GM12892 (cell line): Measurements from ENCODE around the gene TAS1R2. TPM values are rescaled to one million over a fixed set of nuclear protein-coding genes. Genes with fewer than 3 reads are reported as not detected.

ENCODE experiments used
- DNase-seq: peaks from one replicate; pipeline ENCODE4 v3.0.0; 2011; ENCODE audit not compliant: insufficient read length
- FAIRE-seq: peaks from 2 replicates; lab custom pipeline; 2011; peaks lifted over from hg19 to GRCh38; lab: Jason Lieb, UNC
- POLR2A ChIP-seq: IDR thresholded peaks from 2 replicates; pipeline ENCODE4 v1.6.1; 2011; ENCODE audit warnings: low read depth, low read length, control low read depth
- POLR2AphosphoS5 ChIP-seq: IDR thresholded peaks from 2 replicates; pipeline ENCODE4 v1.6.1; 2011; ENCODE audit warnings: low read depth, low read length, control low read depth
- TAF1 ChIP-seq: IDR thresholded peaks from 2 replicates; pipeline ENCODE4 v1.6.1; 2011; ENCODE audit warnings: low read depth, mild to moderate bottlenecking, control low read depth, low read length, borderline replicate concordance
- polyA plus RNA-seq: library from polyadenylated mRNA; unstranded; fragments of >200 nt; gene quantifications from one replicate; pipeline ENCODE4 v1.2.1, GENCODE V29; 2012; ENCODE audit warnings: missing spikeins, inconsistent platforms; ENCODE audit not compliant: missing spikeins

The TAS1R2 gene
- polyA plus RNA-seq = not detected

DNA sequence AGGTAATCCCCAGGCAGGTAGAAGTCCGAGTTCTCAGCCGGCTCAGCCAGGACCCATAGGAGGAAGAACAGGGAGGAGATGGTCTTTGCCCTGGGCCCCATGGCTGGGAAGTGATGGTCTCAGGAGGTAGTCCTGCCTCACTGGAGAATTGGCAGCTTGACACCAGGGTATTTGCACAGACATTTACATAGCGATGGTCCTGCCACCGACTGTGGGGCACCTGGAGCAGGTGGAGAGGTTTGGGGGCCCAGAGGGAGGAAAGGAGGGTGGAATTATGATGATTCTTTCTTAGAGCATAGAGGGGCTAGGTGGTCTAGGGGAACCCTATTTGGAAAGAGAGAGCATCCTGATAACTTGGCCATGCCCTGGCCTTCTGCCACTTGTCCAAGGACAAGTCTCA lies at the start of gene TAS1R2:
Gene TAS1R2, minus strand, starts transcription at position 101 of the 400 bp plus-strand sequence. Its CDS starts 0 bp downstream, at position 101.
- DNase-seq (no peak), FAIRE-seq (no peak)
- TF ChIP-seq POLR2AphosphoS5 (no peak), POLR2A (no peak), TAF1 (no peak)

DNA sequence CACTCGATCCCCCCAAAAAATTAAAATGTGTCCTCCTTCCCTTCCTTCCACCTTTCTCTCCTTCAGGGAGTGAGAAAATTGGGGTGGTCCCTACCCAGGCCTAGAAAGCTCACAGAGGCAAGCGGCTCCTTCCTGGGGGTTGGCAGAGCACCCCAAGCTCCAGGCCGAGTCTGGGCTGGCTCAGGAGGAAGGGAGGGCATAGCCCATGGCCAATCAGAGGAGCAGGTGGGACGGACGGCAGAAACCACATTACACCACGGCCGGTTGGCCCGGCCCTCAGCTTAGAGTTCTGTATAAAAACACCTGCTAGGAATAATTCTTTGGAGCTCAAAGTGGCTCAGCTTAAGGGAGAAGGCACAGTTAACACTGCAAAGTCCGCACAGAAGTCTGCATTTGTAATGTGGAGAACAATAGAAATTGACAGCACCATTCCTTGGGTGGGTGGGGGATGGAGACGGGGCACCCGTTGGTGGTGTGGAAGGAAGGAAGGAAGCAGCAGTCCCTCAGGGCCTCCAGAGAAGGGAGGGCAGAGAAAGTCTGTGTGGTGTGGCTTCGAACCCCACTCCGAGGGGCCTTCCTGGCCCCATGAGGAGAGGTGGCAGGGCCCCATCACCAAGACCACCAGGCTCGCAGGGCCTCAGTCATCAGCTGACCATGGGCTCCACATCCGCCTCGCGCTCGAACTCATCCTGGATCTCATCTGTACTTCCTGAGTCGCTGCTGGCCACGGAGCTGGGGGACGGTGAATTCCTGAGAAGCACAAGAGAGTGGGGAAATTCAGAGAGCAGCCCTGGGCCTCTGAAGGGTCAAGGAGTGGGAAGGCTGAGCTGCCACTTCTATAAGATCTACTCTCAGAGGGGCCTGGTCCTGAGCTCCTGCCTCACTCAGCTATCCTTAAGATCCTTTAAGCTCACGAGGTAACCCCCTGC lies 48.7 kb upstream of the TAS1R2 start:
- DNase-seq (no peak), FAIRE-seq (peak; percentile 40)
- TF ChIP-seq TAF1 (no peak), POLR2A (no peak), POLR2AphosphoS5 (no peak)

DNA sequence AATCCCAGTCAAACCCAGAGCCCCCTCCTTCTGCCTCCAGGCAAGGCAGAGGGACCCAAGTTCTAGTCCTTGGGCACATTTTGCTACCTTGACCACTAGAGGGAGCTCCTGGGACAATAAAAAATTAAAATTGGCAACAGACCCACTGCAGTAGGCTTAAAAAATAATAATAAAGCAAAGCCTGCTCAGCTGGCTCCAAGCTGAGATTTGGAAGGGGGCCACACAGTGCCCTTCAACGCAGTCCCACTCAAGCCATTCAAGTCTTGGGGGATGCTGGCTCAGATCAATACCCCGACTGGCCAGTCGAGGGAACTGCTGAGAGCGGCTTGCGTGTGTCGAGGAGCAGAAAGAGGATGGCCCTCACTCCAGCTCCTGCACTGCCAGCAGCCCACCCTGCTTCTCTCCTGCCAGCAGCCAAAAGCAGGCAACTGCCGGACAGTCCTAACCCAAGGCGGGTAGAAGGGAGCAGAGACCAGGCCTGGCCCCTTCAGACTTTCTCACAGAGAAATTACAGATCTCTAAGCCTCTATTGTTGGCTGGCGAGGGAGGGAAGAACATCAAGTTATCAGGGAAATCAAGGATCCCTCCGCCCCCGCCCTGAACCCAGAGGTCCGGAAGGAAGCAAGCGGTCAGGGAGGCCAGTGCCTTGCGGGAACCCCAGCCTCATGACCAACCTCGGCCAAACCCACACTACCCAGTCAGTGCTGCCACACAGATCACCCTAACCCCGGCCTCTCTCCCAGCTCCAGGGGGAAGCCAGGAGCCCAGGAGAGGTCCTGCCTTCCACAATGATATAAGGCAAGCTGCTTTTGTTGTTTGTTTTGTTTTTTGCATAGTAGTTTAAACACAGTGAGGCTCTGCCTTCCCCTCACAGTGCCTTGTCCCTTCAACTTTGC lies 47.8 kb upstream of the TAS1R2 start:
- TF ChIP-seq POLR2A = no peak
- TF ChIP-seq TAF1 = no peak
- TF ChIP-seq POLR2AphosphoS5 = no peak
- peak; percentile 71 for FAIRE-seq
- DNase-seq = peak; percentile 59

DNA sequence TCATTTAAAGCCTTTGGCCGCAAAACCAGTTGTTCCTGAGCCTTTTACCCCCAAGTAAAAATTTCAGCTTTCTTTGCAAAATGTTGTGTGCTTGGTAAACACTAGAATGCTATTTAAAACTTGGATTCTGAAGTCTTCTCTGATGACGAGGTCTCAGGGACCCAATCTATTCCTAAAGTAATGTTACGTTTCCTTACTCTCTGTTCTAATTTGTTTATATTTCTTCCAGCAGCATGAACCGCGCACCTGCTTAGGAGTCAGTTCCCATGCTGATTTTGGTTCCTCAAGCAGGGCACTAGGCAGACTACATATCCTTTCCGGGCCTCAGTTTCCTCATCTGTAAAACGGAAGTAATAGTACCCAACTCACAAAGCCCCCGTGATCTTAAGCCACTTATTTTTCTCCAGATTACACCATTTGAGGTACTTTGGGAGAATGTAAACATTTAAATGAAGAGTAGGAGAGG lies 43.9 kb upstream of the TAS1R2 start:
- TF ChIP-seq TAF1 (no peak), POLR2AphosphoS5 (no peak), POLR2A (no peak)
- peak; percentile 73 for FAIRE-seq
- DNase-seq = no peak

DNA sequence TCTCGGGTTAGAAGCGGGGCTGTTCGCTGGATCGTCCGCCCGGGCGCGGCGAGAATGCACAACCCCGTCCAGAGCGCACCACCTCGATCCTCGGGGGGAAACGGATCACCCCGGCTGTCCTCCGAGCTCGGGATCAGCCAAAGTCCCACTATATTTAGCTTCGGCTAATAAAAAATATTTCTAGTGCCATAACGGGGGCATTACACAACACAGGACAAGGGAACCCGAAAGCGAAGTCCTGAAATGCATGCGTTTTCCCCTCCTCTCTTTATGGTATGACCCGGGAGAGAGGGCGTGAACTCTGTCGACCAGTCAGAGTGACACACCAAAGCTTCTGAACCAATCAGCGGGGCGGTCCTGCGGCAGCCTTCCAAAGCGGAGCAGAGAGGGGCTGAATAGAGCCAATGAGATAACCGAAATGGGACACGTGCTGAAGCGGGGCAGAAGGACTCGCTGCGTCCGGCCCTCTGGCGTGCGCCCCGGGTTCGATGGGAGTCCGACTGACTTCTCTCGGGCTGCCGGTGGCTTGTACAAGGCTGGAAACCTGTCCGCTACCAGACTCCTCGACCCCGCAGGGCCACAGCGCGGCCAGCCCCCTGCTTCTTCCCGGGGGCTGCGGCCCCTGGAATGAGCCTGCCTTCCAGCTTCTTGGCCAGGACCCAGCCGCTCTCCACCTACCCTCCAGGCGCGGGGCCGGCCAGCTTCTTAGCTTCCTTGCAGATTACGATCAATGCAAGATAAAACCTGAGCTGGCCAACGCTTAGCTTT lies 43.2 kb upstream of the TAS1R2 start, which contains the start of gene ALDH4A1:
Gene ALDH4A1, minus strand, starts transcription at position 33 of the 768 bp plus-strand sequence. Its CDS starts 32 bp downstream, at position 1.
- FAIRE-seq (peak; percentile 99), DNase-seq (peak; percentile 99)
- TF ChIP-seq TAF1 (peak; percentile 39; the same call in 1 of the 2 replicates), POLR2A (peak; percentile 66), POLR2AphosphoS5 (no peak)

DNA sequence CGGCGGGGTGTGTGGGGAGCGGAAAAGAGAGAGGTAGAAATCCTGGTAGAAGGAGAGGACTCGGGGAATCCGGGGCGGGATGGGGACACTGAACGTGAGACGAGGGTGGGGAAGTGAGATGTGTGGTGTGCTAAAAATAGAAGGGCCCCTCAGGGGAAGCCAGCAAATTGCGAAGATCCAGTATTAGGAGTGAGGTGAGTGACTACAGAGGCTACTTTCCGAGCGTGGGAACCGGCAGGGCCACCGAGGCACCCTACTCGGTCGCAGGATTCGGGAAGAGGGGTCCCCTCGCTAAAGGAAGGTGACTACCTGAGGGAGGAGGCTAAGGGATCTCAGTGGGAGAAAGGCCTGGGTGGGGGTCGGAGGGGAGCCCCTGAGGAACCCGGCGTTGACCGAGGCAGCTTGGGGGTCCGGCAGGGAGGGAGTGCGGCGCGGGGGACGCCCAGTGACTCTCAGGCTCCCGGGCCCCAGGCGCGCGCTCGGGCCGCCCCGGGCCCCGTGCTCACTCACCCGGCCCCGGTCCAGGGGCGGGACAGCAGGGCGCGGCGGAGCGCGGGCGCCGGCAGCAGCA lies 42.6 kb upstream of the TAS1R2 start:
- TF ChIP-seq POLR2A (no peak), POLR2AphosphoS5 (no peak), TAF1 (no peak)
- DNase-seq (no peak), FAIRE-seq (no peak)

DNA sequence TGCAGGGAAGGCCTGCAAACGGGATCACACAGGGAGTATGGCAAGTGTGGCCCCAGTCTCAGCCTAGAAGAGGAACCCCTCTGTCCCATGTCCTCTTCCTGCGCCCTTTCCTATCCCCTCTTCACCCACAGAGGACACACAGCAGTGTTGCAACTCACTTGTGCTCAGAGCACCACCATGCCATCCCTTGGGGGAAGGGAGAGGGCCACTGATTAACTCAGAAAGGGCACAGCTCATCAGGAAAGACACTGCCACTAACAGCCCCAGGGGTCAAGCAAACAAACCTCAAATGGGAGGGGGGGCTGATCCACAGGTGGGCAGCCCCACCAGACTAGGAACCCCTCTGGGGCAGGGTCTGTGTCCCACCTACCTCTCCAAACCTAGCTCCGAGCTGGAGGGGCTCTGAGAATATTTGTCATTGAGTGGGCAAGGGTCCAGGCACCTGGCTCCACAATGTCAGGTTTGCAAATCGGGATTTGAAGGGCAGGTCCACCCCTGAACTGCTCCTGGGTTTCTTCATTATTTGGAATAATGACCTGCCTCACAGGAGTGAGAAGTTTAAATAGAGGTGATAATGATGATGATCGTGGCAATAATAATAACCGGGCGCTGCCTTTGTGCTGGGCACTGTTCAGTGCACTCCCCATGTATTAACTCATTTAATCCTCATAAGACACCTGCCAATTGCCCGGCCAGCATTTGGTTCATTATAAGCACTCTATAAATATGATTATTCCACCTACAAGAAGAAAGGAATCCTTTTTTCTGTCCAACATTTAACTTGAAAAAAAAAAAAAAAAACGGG lies 41.9 kb upstream of the TAS1R2 start:
- TF ChIP-seq TAF1 (no peak), POLR2AphosphoS5 (no peak), POLR2A (no peak)
- no peak for FAIRE-seq
- no peak for DNase-seq

DNA sequence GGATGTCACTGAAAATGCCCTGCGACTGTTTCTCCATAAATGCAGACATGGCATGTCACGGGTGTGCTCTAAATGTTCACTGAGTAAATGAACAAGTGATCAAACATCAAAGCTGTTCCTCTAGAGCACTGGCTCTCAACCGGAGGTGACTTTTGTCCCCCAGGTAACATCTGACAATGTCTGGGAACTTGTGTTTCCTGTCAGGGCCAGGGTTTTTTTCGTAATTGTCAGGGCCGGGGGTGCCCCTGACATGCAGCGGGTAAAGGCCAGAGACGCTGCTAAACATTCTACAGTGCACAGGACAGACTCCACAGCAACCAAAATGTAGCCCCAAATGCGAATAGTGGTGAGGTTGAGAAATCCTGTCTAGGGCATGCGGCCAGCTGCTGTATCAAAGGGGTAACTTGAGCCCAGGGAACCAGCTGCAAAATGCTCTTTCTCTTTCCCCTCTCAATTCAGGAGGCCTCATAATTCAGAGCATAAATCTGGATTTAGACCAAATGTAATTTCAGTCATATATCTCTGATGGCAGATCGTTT lies 40.9 kb upstream of the TAS1R2 start:
- no peak for DNase-seq
- TF ChIP-seq POLR2A (no peak), TAF1 (no peak), POLR2AphosphoS5 (no peak)
- FAIRE-seq = no peak

DNA sequence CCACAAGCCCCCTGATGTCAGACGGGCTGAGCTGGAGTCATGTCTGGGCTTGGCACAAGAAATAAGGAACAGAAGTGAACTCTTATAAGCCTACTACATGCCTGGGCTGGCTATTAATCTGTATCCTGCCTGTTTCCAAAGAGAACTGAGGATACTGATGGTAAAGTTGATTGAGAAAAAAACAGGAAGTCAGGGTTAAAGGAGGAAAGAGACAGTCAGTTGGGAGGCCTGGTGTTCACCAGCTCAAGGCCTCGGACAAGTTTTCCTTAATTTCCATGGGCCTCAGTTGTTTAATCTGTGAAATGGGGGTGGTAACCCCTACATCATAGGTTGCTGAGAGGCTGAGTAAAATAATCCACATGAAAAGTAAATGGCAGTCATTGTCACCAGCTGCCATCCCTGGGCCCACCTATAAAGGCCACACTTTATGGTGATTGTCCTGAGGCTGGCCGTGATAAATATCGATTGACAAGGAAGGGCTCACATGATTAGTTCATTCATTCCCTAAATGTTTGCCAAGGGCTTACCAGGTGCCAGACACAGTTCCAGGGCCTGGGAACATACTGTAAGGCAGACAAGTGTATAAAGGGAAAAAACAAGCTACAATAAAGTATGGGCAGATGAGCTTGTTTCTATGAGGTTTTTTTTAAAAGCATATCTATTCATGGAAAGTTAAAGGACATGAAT lies 40.0 kb upstream of the TAS1R2 start:
- TF ChIP-seq POLR2AphosphoS5 (no peak), TAF1 (no peak), POLR2A (no peak)
- FAIRE-seq (no peak), DNase-seq (no peak)

DNA sequence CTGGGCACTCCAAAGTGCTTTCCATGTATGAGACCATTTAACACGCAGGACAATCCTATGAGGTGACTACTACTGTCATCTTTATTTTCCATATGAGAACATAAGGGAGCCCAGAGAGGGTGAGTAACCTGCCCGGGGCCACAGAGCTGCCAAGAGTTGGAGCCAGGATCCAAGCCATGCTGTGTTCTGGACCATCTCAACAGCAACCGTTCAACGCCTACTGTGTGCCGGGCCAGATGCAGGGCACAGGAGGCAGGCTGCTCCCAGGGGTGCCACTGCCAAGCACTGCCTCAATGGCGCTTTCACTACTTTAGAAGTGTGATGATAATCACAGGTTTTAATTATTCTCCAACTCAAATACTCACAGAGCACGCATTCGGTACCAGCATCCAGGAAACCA lies 39.1 kb upstream of the TAS1R2 start:
- FAIRE-seq (no peak), DNase-seq (no peak)
- TF ChIP-seq TAF1 (no peak), POLR2AphosphoS5 (no peak)
